ENCODE results near the gene PSD4. TPM values are rescaled to one million over a fixed set of nuclear protein-coding genes. Genes with fewer than 3 reads are reported as not detected.

Gene PSD4
- total RNA-seq, 2 donors from 2014 or later: 5.2 to 13.3 TPM

GRCh38 chr2:113176696-113177355 lies 3.1 kb downstream of the PSD4 start:
- H3K4me1 Mint-ChIP-seq: peaks cover 23% of the 10 kb centered on the region
- H3K27me3 Mint-ChIP-seq (ENCODE audit: insufficient read depth): peaks cover 3% of the 10 kb centered on the region
- H3K27ac Mint-ChIP-seq: no peak overlapping the region
- no peaks in the 10 kb centered on the region for H3K9me3 ChIP-seq (ENCODE audit: control insufficient read depth, low read length)
- no peaks in the 10 kb centered on the region for H3K36me3 ChIP-seq (ENCODE audit: control insufficient read depth, insufficient read depth, low read length)
- H3K27me3 ChIP-seq (ENCODE audit: control insufficient read depth, insufficient read depth, low read length, poor library complexity, severe bottlenecking): no peaks in the 10 kb centered on the region
- no peak overlapping the region for H3K9ac ChIP-seq (ENCODE audit: extremely low read depth, low read length, poor library complexity, severe bottlenecking)
- WGBS, 2 experiments (ENCODE audit: insufficient coverage in 1 of 2, insufficient read length in 1 of 2): 87 to 96% methylated on average over 5 to 6 of the region's 7 CpGs
- TF ChIP-seq CTCF (conservative IDR thresholded peaks at IDR 0.05): no peak
- peaks cover 3% of the 10 kb centered on the region for H3K4me1 ChIP-seq (ENCODE audit: control insufficient read depth, insufficient read depth, low read length)
- no peak for DNase-seq
- no peaks in the 10 kb centered on the region for H3K9me3 Mint-ChIP-seq
- H3K4me3 Mint-ChIP-seq: no peak overlapping the region
- no peak overlapping the region for H3K4me3 ChIP-seq (ENCODE audit: low read length)
- H3K36me3 Mint-ChIP-seq (ENCODE audit: low read depth): no peaks in the 10 kb centered on the region
- no peak overlapping the region for H3K27ac ChIP-seq (ENCODE audit: low read depth, low read length)

DNA sequence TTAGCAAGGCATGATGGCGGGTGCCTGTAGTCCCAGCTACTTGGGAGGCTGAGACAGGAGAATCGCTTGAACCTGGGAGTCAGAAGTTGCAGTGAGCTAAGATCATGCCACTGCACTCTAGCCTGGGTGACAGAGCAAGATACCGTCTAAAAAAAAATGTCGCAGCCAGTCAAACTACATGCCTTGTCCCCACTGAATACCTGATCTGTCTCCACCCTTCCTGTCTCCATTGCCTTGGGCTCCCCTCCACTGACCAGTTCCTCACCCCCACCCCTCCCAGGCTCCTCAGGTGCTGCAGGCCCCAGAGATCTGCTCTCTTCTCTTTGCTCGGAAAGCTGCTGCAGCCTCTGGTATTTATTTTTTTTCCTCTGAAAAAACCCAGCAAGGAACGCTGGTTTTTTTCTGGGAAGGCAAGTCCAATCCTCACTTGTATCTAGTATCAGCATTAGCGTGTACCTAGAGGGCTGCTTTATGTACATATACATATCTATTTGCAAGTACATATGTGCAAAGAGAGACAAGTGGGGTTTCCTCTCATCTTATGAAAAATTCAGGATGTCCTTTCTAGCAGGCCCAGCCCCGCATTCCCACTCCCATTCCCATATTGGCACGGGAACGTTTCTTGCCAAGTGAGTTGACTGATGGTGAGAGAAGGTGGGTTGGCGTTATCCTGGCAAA lies 4.4 kb downstream of the PSD4 start:
- H3K4me3 Mint-ChIP-seq: no peak overlapping the region
- WGBS, 2 experiments (ENCODE audit: insufficient coverage in 1 of 2, insufficient read length in 1 of 2): 95 to 97% methylated on average over 6 to 11 of the region's 11 CpGs
- Histone ChIP-seq H3K4me1 (ENCODE audit: control insufficient read depth, insufficient read depth, low read length) (peaks cover 4% of the 10 kb centered on the region), H3K9me3 (ENCODE audit: control insufficient read depth, low read length) (no peaks in the 10 kb centered on the region), H3K9ac (ENCODE audit: extremely low read depth, low read length, poor library complexity, severe bottlenecking) (no peak overlapping the region), H3K36me3 (ENCODE audit: control insufficient read depth, insufficient read depth, low read length) (no peaks in the 10 kb centered on the region), H3K27ac (ENCODE audit: low read depth, low read length) (no peak overlapping the region), H3K27me3 (ENCODE audit: control insufficient read depth, insufficient read depth, low read length, poor library complexity, severe bottlenecking) (no peaks in the 10 kb centered on the region), H3K4me3 (ENCODE audit: low read length) (no peak overlapping the region)
- no peak overlapping the region for H3K27ac Mint-ChIP-seq
- no peak for TF ChIP-seq CTCF (conservative IDR thresholded peaks at IDR 0.05)
- H3K36me3 Mint-ChIP-seq (ENCODE audit: low read depth): no peaks in the 10 kb centered on the region
- DNase-seq: no peak
- peaks cover 5% of the 10 kb centered on the region for H3K27me3 Mint-ChIP-seq (ENCODE audit: insufficient read depth)
- no peaks in the 10 kb centered on the region for H3K9me3 Mint-ChIP-seq
- H3K4me1 Mint-ChIP-seq: peaks cover 23% of the 10 kb centered on the region

DNA sequence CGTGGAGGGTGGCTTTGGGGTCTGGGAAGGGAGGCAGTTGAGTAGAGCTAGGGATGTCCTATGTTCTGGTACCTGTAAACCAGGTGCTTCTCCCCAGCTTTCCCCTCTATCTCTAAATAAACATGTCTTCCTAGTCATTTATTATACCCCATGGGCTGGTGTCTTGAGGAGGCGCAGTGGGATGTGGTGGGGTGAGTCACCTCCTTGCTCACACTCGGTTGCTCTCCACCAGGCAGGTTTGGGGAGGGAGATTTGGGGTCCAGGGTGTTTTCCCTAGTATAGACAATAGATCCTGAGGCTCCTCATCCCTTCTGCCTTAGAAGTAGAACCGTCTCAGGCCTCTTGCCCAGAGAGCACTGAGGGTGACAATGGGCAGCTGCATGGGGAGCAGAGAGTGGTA lies 5.1 kb downstream of the PSD4 start:
- Mint-ChIP-seq H3K36me3 (ENCODE audit: low read depth) (no peaks in the 10 kb centered on the region), H3K4me3 (no peak overlapping the region), H3K9me3 (no peaks in the 10 kb centered on the region), H3K27me3 (ENCODE audit: insufficient read depth) (peaks cover 5% of the 10 kb centered on the region), H3K4me1 (peaks cover 23% of the 10 kb centered on the region), H3K27ac (no peak overlapping the region)
- H3K9me3 ChIP-seq (ENCODE audit: control insufficient read depth, low read length): no peaks in the 10 kb centered on the region
- no peaks in the 10 kb centered on the region for H3K36me3 ChIP-seq (ENCODE audit: control insufficient read depth, insufficient read depth, low read length)
- H3K9ac ChIP-seq (ENCODE audit: extremely low read depth, low read length, poor library complexity, severe bottlenecking): no peak overlapping the region
- no peaks in the 10 kb centered on the region for H3K27me3 ChIP-seq (ENCODE audit: control insufficient read depth, insufficient read depth, low read length, poor library complexity, severe bottlenecking)
- no peak overlapping the region for H3K27ac ChIP-seq (ENCODE audit: low read depth, low read length)
- TF ChIP-seq CTCF (conservative IDR thresholded peaks at IDR 0.05): no peak
- no peak overlapping the region for H3K4me3 ChIP-seq (ENCODE audit: low read length)
- peaks cover 6% of the 10 kb centered on the region for H3K4me1 ChIP-seq (ENCODE audit: control insufficient read depth, insufficient read depth, low read length)
- DNase-seq: no peak
- WGBS, 2 experiments (ENCODE audit: insufficient coverage in 1 of 2, insufficient read length in 1 of 2): 95% methylated on average over 4 of the region's 4 CpGs; no CpG with 5 or more reads in 1 of the 2 experiments
